Measurements from ENCODE around the gene KLF1.

DNA sequence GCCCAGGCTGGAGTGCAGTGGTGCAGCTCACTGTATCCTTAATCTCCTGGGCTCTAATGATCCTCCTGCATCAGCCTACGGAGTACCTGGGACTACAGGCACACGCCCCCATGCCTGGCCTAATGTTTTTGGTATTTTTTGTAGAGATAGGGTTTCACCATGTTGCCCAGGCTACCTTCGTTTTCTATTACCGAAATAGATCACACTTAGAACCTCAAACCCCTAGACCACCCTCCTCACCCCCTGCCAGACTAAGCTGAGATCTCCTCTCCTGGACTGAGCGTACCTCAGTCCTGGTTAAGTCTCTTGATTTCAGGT lies 391 bp downstream of the KLF1 start:
- TF ChIP-seq, protein P1, sequence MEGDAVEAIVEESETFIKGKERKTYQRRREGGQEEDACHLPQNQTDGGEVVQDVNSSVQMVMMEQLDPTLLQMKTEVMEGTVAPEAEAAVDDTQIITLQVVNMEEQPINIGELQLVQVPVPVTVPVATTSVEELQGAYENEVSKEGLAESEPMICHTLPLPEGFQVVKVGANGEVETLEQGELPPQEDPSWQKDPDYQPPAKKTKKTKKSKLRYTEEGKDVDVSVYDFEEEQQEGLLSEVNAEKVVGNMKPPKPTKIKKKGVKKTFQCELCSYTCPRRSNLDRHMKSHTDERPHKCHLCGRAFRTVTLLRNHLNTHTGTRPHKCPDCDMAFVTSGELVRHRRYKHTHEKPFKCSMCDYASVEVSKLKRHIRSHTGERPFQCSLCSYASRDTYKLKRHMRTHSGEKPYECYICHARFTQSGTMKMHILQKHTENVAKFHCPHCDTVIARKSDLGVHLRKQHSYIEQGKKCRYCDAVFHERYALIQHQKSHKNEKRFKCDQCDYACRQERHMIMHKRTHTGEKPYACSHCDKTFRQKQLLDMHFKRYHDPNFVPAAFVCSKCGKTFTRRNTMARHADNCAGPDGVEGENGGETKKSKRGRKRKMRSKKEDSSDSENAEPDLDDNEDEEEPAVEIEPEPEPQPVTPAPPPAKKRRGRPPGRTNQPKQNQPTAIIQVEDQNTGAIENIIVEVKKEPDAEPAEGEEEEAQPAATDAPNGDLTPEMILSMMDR (IDR thresholded peaks at IDR 0.05): no peak
- TF ChIP-seq ZFX (IDR thresholded peaks at IDR 0.05; ENCODE audit: borderline replicate concordance): no peak
